Ishikawa (cell line): ENCODE measurements around the gene TERB1.

Experiments
- CEBPB ChIP-seq: IDR thresholded peaks from 2 replicates; pipeline ENCODE4 v1.6.1; 2012
- CREB1 ChIP-seq: IDR thresholded peaks from 2 replicates; pipeline ENCODE4 v1.6.1; 2012; ENCODE audit warnings: low read depth
- EGR1 ChIP-seq: IDR thresholded peaks from 2 replicates; pipeline ENCODE4 v1.6.1; 2012
- EP300 ChIP-seq: IDR thresholded peaks from 2 replicates; pipeline ENCODE4 v1.6.1; 2012; ENCODE audit warnings: borderline replicate concordance
- FOXM1 ChIP-seq: IDR thresholded peaks from 2 replicates; pipeline ENCODE4 v1.6.1; 2012; ENCODE audit warnings: low read depth, borderline replicate concordance
- MAX ChIP-seq: IDR thresholded peaks from 2 replicates; pipeline ENCODE4 v1.6.1; 2012
- NFIC ChIP-seq: IDR thresholded peaks from 2 replicates; pipeline ENCODE4 v1.6.1; 2012
- RAD21 ChIP-seq: IDR thresholded peaks from 2 replicates; pipeline ENCODE4 v1.6.1; 2012; ENCODE audit warnings: low read depth
- REST ChIP-seq: IDR thresholded peaks from 2 replicates; pipeline ENCODE4 v1.6.1; 2012; ENCODE audit warnings: low read depth, mild to moderate bottlenecking
- TAF1 ChIP-seq: IDR thresholded peaks from 2 replicates; pipeline ENCODE4 v1.6.1; 2012; ENCODE audit warnings: low read depth, mild to moderate bottlenecking
- TCF12 ChIP-seq: IDR thresholded peaks from 2 replicates; pipeline ENCODE4 v1.6.1; 2012; ENCODE audit warnings: low read depth
- TEAD4 ChIP-seq: IDR thresholded peaks from 2 replicates; pipeline ENCODE4 v1.6.1; 2012
- USF1 ChIP-seq: IDR thresholded peaks from 2 replicates; pipeline ENCODE4 v1.6.1; 2012
- YY1 ChIP-seq: IDR thresholded peaks from 2 replicates; pipeline ENCODE4 v1.6.1; 2012; ENCODE audit warnings: low read depth
- ZBTB7A ChIP-seq: IDR thresholded peaks from 2 replicates; pipeline ENCODE4 v1.6.1; 2012; ENCODE audit warnings: low read depth

The TERB1 gene

GRCh38 chr16:66741169-66741900, 60.0 kb downstream of the TERB1 start:
- TF ChIP-seq NFIC, result peak; percentile 75
- TF ChIP-seq YY1, result 0 out of 2 replicates have a peak, but pooled peaks have one; percentile 33
- peak; percentile 59; the same call in 1 of the 2 replicates for TF ChIP-seq CEBPB
- no peak for TF ChIP-seq TAF1
- TF ChIP-seq RAD21, result no peak
- TF ChIP-seq MAX, result peak; percentile 38; the same call in 1 of the 2 replicates
- TF ChIP-seq CREB1, result no peak

GRCh38 chr16:66740533-66740932, 60.9 kb downstream of the TERB1 start:
- TF ChIP-seq FOXM1 (no peak), ZBTB7A (no peak), CEBPB (no peak), MAX (no peak), USF1 (no peak), TEAD4 (no peak), EP300 (no peak), TAF1 (no peak), CREB1 (no peak), RAD21 (no peak), TCF12 (no peak), YY1 (no peak), REST (no peak), NFIC (no peak), EGR1 (no peak)

- no peak for TF ChIP-seq TAF1
- peak; percentile 12; the same call in 1 of the 2 replicates for TF ChIP-seq RAD21
Measured at GRCh38 chr16:66740010-66740409, 61.4 kb downstream of the TERB1 start.

GRCh38 chr16:66735891-66736290, 65.5 kb downstream of the TERB1 start:
- TF ChIP-seq RAD21, result no peak
- no peak for TF ChIP-seq YY1
- no peak for TF ChIP-seq CEBPB
- TF ChIP-seq TEAD4, result no peak
- TF ChIP-seq REST, result no peak
- no peak for TF ChIP-seq NFIC
- TF ChIP-seq USF1, result no peak
- no peak for TF ChIP-seq MAX
- TF ChIP-seq FOXM1, result no peak
- no peak for TF ChIP-seq EGR1
- no peak for TF ChIP-seq TCF12
- TF ChIP-seq EP300, result no peak
- no peak for TF ChIP-seq TAF1
- no peak for TF ChIP-seq ZBTB7A
- no peak for TF ChIP-seq CREB1

GRCh38 chr16:66731101-66731500, 70.3 kb downstream of the TERB1 start:
- TF ChIP-seq YY1, result no peak
- TF ChIP-seq TCF12, result no peak
- no peak for TF ChIP-seq NFIC
- no peak for TF ChIP-seq EGR1

- TF ChIP-seq USF1, result no peak
- TF ChIP-seq TCF12, result no peak
- no peak for TF ChIP-seq EGR1
- TF ChIP-seq RAD21, result no peak
- TF ChIP-seq CEBPB, result no peak
- TF ChIP-seq NFIC, result no peak
- TF ChIP-seq TEAD4, result no peak
- TF ChIP-seq EP300, result no peak
- TF ChIP-seq FOXM1, result no peak
- TF ChIP-seq REST, result no peak
- no peak for TF ChIP-seq YY1
- TF ChIP-seq CREB1, result no peak
Measured at GRCh38 chr16:66728804-66729203, 72.6 kb downstream of the TERB1 start.
